ENCODE results near the gene UBL4B.

DNA sequence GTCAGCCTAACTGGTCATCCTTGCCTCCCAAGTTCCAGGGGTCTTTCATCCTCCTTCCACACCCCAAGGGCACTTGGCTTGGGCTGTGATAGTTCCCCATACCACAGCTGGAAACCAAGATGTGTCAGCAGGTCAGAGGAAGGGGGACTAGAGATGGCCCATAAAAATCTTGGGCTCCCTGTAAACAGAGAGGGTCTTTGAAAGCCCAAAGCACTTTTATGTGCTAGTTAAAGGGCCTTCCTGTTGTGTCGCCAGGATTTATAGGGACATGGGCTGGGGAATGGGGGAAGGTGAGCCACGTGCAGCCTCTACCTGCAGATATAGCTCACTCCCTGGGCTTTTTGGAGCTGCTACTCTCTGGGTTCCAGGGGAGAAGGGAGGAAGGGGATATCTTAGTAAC lies 11.9 kb upstream of the UBL4B start:
- TF ChIP-seq, protein P1, sequence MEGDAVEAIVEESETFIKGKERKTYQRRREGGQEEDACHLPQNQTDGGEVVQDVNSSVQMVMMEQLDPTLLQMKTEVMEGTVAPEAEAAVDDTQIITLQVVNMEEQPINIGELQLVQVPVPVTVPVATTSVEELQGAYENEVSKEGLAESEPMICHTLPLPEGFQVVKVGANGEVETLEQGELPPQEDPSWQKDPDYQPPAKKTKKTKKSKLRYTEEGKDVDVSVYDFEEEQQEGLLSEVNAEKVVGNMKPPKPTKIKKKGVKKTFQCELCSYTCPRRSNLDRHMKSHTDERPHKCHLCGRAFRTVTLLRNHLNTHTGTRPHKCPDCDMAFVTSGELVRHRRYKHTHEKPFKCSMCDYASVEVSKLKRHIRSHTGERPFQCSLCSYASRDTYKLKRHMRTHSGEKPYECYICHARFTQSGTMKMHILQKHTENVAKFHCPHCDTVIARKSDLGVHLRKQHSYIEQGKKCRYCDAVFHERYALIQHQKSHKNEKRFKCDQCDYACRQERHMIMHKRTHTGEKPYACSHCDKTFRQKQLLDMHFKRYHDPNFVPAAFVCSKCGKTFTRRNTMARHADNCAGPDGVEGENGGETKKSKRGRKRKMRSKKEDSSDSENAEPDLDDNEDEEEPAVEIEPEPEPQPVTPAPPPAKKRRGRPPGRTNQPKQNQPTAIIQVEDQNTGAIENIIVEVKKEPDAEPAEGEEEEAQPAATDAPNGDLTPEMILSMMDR (IDR thresholded peaks at IDR 0.05; ENCODE audit: low read depth, low read length): no peak
- TF ChIP-seq EZH2phosphoT487 (IDR thresholded peaks at IDR 0.05; ENCODE audit: low read depth): no peak
